ENCODE data around the gene MMP15.
A peak's percentile ranks its signal among the peaks of the same experiment; 100 is the strongest.
"Not testable (repeated sequence)": the region's sequence is repeated elsewhere in the genome, so short reads cannot be mapped to it uniquely, and the experiment has no call there.

Gene MMP15

DNA sequence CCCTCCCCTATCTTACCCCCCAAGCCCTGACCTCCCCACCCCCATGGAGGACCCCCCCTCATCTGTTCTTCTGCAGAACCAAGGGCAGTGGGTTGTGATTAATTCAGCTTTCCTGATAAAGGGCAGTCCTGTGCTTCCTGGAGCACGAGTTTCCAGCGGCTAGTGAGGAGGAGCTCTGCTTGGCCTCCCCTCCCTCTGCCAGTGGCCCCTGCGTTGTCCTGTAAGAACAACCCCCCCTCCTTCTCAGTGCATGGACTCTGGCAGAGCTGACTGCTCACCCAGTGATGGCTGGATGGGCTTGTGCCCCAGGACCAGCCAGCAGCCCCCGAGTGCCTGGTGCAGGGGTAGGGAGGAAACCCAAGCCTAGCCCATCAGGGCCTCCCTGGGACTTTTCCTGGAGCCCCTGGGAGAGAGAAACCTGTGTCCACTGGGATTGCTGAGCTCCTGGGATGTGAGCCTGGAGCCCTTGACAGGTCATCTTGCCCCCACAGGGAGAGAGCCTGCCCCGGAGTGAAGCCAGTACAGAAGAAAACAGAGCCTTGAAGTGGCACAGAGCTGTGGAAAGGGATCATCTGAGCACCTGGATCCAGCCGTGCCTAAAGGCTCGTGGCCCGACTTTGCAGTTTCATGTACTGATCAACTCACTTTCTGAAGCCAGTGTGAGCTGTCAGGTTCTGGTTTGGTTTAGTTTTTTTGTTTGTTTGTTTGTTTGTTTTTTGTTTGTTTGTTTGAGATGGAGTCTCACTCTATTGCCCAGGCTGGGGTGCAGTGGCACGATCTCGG, 26.5 kb downstream of the MMP15 start:
- DNase-seq, result no peak

- DNase-seq, result no peak
Observed at GRCh38 chr16:58053682-58054005, 28.1 kb downstream of the MMP15 start.

DNA sequence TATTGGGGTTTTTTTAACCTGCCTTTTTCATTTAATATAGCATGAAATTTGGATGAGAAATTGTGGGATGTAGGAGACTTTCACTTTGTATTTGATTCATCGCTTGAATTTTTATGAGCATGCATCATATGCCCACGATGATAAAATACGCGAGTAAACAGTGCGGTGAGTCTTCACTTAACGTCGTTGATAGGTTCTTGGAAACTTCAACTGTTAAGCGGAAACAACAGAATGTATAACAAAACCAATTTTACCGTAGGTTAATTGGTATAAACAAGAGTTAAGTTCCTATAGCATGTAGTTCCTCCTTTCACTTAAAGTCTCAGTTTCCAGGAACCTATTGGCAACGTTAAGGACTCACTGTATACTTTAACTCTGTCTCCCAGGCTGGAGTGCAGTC, 28.7 kb downstream of the MMP15 start:
- DNase-seq, result no peak

DNA sequence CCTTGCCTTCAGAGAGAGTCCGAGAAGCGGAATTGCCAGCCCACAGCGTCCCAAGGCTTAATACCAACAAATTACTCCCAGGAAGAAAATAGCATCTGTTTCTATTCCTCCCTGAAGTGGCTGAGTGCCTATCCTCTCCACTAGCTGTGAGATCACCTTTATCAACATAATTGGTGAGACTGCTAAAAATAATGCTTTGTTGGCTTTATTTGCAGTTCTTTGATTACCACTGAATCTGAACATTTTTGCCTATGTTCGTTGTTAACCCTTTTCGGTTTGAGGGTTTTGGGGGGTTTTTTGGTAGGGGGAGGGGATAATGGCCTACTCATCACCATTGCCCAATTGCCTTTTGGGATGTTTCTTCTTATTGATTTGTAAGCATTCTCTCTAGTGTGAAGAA, 31.0 kb downstream of the MMP15 start:
- DNase-seq, result no peak

DNA sequence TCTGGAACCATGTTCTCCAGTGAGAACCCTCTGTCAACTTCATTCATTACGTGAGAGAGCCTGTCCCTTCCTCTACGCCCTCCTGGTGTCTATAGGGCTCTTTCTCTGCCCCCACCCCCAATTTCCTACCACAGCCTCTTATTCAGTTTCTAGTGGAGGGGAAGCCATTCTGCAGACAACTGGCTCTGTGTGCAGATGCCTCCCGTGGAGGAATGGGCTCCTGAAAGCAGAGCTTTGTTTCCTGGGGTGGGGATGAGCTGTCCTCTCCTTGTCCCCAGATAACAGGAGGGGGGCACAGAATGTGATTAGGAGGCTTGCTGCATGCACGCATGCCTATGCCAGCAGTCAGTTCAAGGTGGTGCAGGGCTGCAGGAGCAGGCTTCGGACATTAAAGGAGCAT, 31.6 kb downstream of the MMP15 start:
- no peak for DNase-seq

DNA sequence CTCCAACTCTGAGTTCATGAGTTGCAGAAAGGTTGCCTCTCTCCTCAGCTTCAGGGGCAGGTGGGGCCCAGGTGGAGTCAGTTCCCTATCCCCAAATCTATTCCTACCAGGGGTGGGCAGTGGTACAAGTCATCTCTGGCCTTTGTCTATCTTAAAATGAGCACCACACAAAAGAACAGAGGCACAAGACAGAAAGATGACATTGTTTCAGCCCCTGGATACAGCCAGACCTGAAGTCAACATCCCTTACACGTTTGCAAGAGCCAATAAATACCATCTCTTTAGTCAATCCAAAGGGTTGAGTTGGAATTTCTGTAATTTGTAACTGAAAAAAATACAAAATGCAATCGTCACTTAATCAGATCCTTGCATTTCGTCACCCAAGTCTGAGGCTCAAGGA, 32.2 kb downstream of the MMP15 start:
- DNase-seq, result no peak

DNA sequence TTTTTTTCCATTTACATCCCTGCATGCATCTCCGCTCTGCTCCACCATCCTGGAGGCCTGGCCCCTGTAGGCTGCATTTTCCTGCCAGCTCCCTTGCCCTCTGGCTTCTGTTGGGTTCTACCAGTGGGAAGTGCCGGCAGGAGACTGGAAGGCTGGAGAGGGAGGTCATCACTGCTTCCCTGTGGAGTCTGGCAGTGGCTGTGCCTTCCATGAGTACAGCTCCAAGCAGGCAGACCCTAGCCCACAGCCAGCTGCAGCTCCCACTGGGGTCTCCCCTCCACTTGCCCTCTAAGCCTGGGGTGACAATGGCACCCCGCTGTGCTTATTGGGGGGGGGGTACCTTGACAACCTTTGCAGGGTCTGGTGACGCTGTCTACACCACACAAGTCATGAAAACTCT, 37.3 kb downstream of the MMP15 start:
- no peak for DNase-seq

DNA sequence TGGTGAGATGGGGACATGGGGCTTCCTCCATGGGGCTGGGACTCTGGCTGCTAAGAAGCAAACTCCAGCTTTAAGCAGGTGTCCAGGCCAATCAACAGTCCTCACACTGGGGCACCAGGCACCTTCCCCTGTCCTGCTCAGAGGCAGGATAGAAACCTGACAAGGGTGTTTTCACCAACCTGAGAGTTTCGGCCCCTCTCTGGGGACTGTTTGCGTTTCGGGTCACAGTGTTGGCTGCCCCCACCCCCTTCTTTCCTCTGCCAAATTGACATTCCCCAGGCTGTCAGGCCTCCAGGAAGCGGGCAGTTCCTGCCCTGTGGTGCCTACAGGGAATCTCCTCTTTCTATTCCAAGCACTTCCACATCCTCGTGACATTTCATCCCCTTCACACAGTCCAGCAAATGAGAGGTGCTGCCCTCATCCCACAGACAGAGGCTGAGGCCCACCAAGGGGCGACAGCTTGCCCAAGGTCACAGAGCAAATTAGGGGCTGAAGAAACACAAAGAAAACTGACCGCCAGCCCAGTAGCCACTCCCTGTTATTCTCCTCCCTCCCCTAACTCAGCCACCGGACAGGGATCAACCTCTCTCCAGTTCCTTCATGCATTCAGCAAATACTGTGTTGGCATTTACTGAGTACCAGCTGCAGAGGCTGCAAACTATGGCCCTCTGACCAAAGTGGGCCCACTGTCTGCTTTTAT, 38.0 kb downstream of the MMP15 start:
- no peak for DNase-seq

- no peak for DNase-seq
Observed at GRCh38 chr16:58070585-58070984, 45.0 kb downstream of the MMP15 start.

GRCh38 chr16:58072134-58072533, 46.6 kb downstream of the MMP15 start:
- not testable (repeated sequence) for DNase-seq

DNA sequence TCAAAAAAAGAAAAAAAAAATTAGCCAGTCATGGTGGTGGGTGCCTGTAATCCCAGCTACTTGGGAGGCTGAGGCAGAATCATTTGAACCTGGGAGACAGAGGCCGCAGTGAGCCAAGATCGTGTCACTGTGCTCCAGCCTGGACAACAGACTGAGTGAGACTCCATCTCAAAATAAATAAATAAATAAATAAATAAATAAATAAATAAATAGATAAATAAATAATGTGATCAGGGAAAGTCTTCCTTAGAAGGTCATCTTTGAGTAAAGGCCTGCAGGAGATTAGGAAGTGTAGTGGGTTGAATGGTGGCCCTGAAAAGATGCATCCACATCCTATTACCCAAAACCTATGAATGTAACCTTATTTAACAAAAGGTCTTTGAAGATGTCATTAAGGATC, 47.5 kb downstream of the MMP15 start:
- DNase-seq, result not testable (repeated sequence)

GRCh38 chr16:58074657-58075056, 49.1 kb downstream of the MMP15 start:
- DNase-seq, result no peak

- DNase-seq, result no peak
Observed at GRCh38 chr16:58076514-58076913, 51.0 kb downstream of the MMP15 start.

DNA sequence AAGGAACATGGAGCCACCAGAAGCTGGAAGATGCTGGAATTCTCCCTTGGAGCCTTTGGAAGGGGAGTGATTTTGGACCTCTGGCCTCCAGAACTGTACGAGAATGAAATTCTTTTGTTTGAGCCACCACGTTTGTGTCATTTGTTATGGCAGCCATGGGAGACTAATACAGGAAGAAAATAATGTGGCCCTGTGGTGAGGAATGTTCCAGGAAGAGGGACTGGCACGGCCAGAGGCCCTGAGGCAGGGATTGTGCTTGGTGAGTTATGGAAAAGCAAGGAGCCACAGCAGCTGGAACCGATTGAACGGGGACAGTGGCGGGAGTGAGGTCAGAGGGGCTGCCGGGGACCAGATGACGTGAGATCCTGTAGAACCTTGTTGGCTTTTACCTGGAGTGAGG, 52.2 kb downstream of the MMP15 start:
- DNase-seq, result no peak

- not testable (repeated sequence) for DNase-seq
Observed at GRCh38 chr16:58080657-58081056, 55.1 kb downstream of the MMP15 start.

DNA sequence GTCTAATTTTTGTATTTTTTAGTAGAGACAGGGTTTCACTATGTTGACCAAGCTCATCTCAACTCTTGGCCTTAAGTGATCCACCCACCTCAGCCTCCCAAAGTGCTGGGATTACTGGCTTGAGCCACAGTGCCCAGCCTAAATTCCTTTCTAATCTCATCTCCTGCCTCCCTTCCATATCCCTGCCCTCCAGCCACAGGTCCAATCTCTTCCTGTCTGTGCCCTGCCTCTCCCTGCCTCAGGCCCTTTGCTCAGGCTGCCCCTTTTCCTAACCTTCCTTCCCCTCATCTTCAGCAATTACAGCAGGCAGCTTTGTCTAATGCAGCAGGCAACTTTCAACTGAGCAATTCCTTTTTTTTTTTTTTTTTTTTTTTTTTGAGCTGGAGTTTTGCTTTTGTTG, 56.8 kb downstream of the MMP15 start:
- no peak for DNase-seq

- no peak for DNase-seq
Observed at GRCh38 chr16:58084635-58085034, 59.1 kb downstream of the MMP15 start.

DNA sequence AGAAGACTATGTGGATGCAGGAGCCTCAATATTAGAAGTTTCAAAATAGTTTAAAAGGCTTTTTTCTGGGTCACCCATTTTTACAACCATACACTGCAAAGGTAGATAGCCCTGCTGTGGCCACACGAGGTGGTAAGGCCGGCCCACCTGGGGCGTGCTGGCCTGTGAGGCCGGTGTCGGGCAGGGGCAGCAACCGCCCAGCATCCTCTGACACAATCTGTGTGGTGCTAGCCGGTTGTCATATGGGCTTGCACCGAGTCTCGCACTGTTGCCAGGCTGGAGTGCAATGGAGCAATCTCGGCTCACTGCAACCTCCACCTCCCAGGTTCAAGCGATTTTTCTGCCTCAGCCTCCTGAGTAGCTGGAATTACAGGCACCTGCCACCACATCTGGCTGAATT, 59.6 kb downstream of the MMP15 start:
- DNase-seq, result no peak

- DNase-seq, result no peak
Observed at GRCh38 chr16:58085584-58086251, 60.2 kb downstream of the MMP15 start.

DNA sequence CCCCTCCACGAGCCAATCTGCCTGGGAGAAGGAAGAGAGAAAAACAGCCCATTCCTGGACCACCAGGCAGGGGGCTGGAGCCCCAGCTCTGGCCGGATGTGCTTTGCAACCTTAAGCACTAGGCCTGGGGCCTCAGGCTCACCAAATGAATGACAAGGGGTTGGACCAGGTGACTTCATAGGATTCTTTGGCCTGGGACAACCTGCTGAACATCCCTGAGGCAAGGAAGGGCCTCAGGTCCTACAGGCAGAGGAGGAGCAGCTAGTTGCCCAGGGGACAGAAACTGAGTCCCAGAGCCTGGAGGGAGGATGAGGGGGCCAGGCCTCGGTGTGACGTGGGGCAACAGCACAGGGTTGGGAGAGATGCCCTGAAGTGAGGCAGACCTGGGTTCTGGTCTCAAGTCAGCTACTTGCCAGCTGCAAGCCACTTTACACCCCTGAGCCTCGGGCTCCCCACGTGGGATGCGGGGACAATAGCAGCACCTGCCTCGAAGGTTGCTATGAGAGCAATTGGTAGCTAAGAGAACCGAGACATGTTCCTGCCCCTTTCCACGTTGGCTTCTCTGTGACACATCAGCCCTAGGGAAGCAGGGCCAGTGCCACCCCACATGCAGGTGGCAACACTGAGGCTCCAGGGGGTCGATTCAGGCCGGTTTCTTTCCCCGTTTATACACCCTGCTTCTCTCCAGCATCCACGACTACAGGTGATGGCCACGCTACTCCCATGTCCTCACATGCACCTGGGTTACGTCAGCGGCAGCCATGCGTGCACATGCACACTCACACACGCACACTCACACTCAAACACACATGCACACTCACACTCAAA, 61.0 kb downstream of the MMP15 start:
- DNase-seq, result peak; percentile 74

DNA sequence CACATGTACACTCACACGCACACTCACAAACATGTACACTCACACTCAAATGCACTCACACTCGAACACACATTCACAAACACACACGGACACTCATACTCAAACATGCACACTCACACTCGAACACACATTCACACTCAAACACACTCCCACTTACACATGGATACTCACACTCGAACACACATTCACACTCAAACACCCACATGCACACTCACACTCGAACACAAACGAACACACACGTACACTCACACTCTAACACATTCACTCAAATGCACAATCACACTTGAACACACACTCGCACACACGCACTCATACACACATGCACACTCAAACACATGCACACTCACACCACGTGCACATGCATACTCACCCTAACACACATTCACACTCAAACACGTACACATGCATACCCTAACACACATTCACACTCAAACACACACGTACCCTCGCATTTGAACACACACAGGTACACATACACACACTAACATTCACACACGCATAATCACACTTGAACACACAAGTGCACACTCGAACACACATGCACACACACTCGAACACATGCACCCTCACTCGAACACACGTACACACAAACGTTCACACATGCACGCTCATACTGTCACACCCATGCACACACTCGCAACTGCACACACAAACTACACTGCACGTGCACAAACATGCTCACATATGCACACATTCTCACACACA, 61.8 kb downstream of the MMP15 start:
- DNase-seq, result no peak

GRCh38 chr16:58088091-58088490, 62.5 kb downstream of the MMP15 start:
- DNase-seq, result no peak

- DNase-seq, result not testable (repeated sequence)
Observed at GRCh38 chr16:58090396-58090795, 64.8 kb downstream of the MMP15 start.
